HPDE6-E6E7 (cell line): Measurements from ENCODE around the gene CEP70.
"Not testable (repeated sequence)": the region's sequence is repeated elsewhere in the genome, so short reads cannot be mapped to it uniquely, and the experiment has no call there.

Experiments
- DNase-seq: peaks from one replicate; pipeline ENCODE4 v3.0.0; 2011; ENCODE audit warnings: missing footprints; ENCODE audit errors: extremely low spot score

Gene CEP70

DNA sequence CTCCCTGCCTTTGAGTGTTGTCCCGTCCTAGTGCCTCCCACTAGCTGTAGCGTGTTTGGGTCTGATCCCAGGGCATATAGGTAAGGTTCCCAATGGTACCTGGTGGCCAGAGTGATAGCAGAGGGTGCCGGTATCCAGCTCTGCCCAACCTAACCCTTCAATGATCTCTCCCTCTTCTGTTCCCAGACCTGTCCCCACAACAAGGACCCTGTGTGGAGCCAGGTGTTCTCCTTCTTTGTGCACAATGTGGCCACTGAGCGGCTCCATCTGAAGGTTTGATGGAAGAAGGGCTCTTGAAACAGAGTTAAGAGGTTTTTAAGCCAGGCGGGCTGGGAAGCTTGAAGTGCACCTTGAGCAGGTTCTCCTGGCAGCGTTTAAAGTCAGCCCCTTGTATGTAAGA is 124.2 kb downstream of the CEP70 start:
- DNase-seq, result no peak

DNA sequence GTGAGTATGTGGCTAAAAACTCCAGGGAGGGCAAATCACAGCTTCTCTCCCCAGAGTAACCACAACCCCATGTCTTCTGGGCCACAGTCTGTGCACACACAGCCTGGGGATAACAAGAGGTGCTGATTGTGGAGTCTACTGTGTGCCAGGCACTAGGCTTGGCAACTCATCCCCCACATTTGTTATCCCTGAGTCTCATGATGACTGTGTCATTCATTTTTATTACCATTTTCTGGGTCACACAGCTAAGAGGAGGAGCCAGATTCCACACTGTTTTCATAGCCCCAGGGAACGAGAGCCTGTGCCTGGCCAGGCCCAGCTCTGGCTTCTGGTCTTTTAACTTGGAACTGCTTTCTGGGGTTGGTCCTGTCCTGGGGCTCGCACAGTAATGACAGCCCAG is 125.2 kb downstream of the CEP70 start:
- no peak for DNase-seq

DNA sequence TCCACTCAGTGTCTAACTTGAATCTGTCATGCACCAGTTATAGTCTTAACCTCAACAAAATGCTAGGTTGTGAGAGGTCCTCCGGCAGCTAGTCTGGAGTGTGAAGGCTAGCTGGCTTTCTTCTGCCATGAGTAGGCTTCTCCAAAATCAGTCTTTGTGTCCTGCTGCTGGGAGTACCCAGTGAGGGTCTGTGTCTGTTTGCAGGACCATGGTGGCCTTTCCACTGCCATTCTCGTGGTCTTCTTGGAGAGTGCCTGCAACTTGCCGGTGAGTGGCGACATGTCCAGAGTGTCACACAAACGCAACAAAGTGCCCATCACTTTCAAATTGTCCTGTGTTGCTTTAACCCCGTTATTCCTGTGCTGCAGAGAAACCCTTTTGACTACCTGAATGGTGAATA is 125.6 kb downstream of the CEP70 start:
- no peak for DNase-seq

DNA sequence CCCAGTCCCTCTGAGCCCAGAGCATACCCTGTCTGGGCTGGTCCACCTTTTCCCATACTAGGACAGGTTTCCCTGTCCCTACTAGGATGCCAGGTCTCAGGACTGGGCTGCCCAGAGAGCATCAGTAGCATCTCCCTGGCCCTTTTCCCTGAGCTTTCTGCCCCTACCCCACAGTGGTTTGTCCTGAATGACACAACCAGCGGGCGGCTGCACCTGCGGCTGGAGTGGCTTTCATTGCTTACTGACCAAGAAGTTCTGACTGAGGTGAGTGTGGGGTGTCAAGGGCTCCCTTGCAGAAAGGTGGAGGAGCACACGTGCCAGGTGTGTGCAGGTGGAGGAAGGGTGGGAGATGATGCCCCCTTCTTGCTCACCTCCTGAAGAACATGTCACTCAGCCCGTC is 126.1 kb downstream of the CEP70 start:
- no peak for DNase-seq

DNA sequence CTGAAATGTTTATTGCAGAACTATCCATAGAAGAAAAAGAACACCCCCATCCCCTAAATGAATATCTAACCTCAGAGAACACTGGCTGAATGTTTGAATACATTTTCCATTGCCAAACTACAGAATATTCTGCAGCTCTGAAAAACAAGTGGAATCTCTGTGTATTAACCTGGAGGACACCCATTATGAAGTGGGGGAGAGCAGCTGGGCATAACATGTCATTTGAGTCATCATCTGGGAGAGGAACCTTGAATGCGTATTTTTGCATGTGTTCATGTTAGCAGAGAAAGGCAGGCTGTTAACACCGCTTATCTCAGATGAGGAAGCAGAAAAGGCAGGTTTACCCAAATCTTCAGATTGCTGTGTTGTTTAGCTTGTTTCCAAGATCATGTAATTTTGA is 128.1 kb downstream of the CEP70 start:
- DNase-seq, result no peak

DNA sequence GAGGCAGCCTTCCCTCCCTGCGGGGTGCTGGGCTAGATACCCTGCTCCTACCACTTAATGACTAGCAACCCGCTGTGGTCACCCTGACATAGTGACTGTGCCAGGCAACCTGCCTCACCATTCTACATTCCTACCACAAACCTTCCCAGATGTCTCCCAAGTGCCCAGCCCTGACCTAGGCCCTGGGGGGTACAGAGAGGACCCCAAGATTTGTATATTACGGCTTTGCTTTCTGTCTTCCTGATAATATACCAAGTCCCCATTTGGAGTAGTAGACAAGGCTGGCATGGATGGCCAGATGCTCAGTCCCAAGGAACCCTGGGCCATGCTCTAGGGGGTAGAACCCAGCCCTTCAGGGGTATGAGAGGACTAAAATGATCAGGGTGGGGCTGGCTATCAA is 128.6 kb downstream of the CEP70 start:
- no peak for DNase-seq

DNA sequence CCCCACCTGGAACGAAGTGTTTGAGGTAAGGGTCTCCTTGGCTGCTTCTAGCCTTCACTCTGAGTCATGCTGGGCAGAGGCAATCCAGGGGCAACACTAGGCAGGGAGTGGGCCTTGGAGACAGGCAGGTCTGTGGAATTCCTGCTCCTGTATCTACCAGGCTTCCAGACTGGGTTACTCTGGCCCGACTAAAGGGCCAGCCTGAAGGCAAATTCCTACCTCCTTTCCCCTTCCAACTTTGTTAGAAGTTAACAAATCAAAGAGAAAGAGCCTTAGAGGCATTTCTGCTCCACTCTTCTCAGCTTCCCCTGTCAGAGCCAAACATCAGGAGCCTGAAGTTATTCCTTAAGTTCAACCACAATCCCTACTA is 129.6 kb downstream of the CEP70 start:
- no peak for DNase-seq

DNA sequence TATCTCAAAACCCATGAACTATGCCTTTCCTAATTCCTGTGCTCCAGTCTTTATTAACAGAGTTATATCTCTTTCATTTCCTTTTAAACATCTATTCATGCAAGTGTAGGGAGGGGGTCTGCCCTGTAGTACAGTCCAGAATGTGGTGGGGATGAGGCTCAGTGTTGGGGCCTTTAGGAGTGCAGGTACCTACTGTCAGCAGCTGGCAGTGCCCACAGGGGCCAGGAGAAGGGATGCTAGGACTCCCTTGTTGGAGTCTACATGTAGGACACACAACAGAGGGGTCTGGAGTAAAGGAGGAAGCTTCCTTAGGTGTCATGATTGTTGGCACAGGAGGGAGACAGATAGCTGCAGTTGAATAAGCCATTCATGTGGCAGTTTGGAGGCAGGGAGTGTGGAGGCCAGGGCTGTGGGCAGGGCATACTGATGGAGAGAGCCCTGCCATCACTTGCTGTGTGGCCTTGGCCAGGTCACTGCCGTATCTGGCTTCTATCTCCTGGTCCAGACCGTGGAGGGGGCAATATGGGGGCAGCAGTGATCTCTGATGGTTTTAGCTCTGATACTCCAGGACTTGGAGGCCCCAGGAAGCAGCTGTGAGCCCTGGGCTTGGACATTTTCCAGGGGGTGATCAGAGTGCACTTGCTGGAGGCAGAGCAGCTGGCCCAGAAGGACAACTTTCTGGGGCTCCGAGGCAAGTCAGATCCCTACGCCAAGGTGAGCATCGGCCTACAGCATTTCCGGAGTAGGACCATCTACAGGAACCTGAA is 130.2 kb downstream of the CEP70 start:
- no peak for DNase-seq

DNA sequence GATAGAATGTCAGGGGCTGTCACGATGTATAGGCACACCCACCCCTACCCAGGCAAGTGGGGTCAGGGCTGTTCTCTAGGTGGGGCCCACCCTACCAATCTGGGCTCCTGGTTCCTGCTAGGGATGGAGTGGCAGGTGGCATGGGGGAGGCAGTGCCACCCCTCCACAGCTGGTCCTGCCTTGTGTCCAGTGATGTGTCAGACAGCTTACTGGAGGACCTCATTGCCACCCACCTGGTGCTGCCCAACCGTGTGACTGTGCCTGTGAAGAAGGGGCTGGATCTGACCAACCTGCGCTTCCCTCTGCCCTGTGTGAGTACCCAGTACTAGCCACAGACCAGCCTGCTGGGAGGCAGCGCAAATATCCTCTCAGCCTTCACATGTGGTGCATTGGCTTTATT is 132.2 kb downstream of the CEP70 start:
- DNase-seq, result no peak

DNA sequence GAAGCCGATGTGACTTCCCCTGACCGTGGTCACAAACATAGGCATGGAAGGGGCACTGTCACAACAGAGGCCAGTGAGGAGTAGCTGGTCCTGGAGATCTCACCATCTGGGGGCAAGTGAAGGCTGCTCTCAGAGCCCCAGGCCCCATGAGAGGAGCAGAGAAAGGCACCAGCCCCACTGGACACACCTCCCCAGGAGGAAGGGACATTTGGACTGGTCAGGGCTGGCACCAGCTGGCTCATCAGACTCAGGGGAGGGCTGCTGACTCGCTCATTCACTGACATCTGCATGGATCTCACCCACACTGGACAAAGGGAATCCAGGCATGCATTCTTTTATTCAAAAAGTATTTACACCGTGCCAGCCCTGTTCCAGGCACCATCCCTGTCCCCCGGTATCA is 132.8 kb downstream of the CEP70 start:
- DNase-seq, result no peak

DNA sequence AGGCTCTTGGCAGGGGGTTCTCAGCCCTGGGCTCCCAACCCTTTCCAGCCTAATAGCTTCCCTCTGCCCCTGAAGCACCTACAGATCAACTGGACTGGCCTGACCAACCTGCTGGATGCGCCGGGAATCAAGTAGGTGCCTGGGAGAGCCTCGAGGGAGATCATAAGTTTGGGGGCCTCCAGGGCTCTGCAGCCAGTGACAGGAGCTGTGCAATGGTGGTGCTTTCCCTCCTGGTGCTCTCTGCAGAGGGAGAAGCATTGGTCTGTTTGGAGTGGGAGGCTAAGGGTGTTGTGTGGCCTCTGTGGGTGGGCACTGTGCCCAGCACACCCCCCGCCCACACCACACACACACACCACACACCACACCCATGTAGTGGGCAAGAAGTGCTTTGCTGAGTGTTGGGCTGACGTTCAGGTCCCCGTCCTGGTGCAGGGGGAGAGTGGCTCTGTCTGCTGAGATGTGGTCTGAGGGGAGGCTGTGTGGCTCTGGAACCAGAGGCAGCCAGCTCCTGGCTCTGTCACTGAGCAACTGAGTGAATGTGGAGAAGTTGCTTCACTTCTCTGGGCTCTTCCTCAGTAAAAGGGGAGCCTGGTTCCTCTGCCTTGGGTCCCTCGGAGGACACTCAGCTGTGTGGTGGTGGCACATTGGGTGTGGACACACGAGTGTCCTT is 133.4 kb downstream of the CEP70 start:
- DNase-seq, result no peak

DNA sequence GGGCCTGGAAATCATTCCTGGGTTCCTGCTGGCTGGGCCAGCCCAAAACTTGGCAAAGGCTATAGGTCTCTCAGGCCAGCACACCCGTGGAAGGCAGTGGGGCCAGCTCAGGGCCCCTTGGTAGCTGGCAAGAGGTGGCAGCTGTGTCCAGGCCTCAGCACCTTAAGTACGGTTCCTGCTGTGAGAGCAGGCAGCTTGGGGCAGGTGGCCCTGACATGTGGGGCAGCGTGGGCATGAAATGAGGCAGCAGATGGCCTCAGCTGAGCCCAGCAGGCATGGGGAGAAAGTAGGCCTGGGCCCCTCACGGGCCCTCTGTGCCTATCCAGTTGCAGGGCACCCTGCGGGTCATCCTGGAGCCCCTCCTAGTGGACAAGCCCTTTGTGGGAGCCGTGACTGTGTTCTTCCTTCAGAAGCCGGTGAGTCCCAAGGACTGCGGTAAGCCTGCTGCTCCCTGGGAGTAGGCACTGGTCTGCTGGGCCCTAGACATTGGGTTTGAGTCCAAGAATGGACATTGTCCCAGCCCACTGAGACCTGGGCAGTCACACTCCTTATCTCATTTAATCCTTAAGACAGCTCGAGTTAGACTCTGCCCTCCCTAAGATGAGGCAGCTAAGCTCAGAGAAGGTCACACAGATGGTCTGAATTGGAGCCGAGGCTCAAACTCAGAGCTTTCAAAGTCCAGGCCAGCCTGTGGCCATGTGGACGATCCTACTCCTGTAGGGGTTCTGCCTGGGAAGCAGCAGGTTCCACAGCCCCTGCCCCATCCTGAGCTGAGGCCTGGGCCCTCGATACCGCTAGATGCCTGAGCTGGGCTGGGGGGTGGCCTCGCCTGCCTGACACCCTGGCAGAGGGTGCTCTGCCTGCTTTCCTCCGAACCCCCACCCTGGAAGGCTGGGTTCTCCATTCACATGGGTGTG is 134.2 kb downstream of the CEP70 start:
- no peak for DNase-seq

DNA sequence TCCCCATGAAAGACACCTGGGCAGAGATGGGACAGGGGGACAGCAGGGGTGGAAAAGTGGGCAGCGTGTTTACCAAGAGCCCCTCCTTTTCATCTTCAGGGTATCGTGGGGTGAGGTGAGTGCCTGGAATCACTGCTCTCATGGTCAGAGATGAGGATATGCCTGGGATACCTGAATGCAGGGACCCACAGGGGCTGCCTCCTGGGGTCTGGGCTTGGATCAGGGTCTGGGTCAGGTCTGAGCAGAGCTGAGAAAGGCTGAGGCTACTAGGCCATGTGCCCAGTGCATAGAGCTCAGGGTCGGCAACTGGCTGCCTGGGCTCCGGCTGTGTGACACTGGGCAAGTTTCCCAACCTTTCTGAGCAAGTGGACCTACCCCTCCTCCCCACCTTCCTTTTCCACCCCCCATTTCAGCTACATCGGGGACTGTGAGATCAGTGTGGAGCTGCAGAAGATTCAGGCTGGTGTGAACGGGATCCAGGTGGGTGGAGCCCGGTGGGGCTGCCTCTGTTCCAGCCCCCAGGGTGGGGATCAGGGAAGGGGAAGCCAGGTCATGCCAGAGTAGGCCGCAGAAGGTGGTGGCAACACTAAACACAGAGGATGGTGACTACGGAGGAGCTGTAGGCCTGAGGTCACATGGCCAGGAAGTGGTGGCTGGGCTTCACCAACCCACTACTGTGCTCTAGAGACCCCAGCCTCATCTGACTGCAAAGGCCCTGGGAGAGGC is 135.1 kb downstream of the CEP70 start:
- DNase-seq, result no peak

DNA sequence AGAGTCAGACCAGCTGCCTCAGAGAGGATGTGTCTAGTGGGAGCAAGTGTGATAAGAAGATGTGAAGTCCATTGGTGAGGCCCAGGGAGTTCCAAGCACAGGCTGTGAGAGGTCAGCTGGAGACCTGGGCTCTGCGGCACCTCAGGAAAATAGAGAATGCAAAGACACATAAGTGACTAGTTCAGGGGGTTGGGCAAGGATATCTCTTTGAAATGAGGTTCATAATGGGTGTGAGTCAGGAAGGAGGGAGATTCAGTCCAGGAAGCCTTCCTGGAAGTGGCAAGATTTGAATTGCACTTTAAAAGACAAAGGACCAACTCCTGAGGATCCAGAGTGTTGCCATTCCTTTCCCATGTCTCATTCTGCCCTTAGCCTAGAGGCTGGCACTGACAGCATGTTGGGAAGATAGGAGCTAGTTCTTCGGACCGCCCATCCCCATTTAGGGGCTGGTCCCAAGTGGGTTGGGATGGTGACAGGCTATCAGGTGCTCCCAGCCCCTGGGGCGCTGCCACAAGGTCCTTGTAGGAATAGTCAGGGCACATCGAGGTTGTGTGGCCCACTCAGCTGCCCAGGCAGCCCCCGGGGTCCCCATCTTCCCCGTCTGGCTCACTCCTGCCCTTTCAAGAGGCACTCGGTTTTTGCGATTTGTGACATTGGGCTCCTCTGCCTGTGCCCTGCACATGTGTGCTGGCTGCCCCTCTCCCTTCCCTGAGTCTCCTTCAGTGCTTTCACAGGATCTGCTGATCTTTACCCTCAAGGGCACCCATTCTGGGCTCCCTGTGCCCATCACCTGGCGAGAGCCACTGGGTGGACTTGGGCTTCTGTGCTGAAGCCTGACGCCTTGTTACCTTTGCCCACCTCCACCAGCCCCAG is 136.0 kb downstream of the CEP70 start:
- DNase-seq, result no peak

DNA sequence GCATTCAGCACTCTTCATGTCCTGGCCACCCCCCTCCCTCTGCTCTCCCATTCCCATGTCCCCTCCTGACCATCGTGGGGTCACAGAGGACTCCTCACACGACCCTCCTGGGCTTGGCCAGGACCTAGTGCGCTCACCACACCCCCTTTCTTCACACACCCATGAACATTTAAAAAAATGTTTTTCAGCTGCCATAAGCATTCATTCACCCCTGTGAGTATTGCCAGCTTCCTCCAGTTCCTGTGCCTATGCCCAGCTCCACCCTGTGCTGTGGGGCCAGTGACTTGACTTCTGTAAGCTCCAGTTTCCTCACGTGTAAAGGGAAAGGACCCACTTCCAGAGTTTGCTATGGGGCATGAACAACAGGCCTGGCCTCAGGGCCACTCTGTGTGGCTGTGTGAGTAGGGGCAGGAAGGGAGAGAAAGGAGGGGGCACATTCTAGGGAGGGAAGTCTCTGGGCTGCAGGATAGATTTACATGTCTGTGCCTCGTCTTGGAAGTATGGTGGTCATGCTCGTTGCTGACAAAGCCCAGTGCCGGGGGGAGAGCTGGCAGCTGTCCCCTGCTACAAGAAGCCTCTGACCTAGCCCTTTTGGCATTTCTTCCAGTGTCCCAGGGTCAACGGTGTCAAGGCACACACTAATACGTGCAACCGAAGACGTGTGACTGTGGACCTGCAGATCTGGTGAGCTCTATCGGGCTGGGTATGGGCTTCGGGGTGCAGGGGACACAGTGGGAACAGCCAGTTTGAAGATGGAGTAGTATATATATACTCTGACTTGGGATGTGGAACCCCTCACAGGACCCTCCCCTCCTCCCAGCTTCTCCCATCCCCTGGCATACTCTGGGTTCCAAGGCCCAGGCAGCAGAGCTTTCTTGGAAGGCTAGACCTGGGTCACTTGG is 136.8 kb downstream of the CEP70 start:
- DNase-seq, result no peak

DNA sequence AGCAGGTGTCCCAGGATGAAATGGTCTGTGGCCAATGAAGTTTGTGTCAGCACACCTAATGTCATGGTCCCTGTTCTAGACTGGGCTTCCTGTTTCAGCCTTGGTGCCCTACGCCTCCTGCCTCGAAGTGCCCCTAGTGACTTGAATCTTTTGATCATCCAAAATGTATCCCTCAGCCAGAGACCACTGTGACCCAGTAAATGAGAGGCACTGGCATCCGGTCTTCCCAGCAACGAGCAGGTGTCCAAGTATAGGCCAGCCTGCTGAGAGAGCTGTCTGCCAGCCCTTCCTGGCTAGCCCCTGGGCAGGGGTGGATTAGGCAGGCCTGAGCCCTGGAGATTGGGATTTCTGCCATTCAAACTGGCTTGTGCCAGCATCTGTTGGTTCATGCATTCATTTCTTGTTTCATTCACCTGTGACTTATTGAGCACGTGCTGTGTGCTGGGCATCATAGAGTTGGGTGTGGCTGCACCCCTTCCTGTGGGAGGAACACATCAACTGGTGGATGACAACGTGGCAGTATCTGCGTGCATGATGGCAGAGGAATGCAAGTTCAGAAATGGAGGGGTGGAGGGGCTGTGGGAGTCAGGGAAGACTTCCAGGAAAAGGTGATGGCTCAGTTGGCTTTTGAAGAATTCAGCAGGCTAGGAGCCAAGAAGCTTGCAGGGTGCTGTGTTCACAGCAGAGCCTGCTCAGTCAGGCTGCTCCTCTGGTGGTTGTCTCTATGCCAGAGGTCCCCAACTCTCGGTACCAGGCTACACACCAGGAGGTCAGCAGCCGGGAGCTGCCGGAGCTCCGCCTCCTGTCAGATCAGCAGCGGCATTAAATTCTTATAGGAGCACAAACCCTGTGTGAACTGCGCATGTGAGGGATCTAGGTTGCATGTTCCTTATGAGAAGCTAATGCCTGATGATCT is 138.0 kb downstream of the CEP70 start:
- no peak for DNase-seq

DNA sequence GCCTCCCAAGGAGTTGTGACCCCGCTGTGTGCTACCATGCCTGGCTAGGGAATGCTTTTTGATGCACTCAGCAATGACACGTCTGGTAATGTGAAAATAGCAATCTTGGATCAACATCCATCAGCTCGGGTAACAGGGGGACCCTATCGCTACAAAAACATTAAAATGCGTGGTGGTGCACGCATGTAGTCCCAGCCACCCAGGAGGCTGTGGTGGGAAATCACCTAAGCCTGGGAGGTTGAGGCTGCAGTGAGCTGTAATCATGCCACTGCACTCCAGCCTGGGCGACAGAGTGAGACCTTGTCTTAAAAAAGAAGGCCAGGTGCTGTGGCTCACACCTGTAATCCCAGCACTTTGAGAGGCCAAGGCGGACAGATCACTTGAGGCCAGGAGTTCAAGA is 140.1 kb downstream of the CEP70 start:
- DNase-seq, result not testable (repeated sequence)

DNA sequence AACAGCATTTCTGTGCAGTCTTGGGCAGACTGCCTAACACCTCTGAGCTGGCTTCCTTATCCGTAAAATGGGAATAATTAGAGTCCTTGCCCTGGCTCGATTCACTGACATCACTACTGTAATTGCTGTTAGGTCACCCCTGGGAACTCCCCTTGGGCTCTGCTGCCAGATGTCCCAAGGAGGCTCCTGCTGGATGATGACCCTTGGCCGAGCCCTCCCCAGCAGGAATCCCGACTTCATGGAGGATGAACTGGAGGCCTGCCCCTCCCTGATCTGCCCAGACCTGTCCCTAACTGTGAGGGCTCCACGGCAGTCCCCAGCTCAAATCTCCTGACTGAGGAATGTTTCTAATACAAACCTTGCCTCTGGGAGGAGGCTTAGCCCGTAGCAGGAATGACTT is 141.6 kb downstream of the CEP70 start:
- DNase-seq, result no peak
